ENCODE measurements around the gene PPP2R3A. TPM values are rescaled to one million over a fixed set of nuclear protein-coding genes. Genes with fewer than 3 reads are reported as not detected.

PPP2R3A gene
- total and polyA plus RNA-seq, 9 of the 15 experiments (the other 6 are each of a cell fraction or from before 2014, with no cell fraction given): 0.10 to 0.50 (median 0.24) TPM

GRCh38 chr3:135982922-135983581, 17.5 kb downstream of the PPP2R3A start (continued):
- no peak for TF ChIP-seq CEBPZ (IDR thresholded peaks at IDR 0.05; ENCODE audit: borderline replicate concordance, low read depth, low read length)
- TF ChIP-seq ZNF274 (IDR thresholded peaks at IDR 0.05; ENCODE audit: borderline replicate concordance, low read depth, low read length): no peak
- TF ChIP-seq CREB3L1 (IDR thresholded peaks at IDR 0.05; ENCODE audit: borderline replicate concordance, low read depth): no peak
- TF ChIP-seq CHD2 (IDR thresholded peaks at IDR 0.05; ENCODE audit: low read depth, low read length): no peak
- TF ChIP-seq ZNF444 (CRISPR knock-in tag; IDR thresholded peaks at IDR 0.05): no peak
- no peak for TF ChIP-seq ZFP30 (CRISPR knock-in tag; IDR thresholded peaks at IDR 0.05; ENCODE audit: borderline replicate concordance)
- TF ChIP-seq GABPB2 (CRISPR knock-in tag; conservative IDR thresholded peaks at IDR 0.05): no peak
- TF ChIP-seq ZBTB26 (CRISPR knock-in tag; IDR thresholded peaks at IDR 0.05): no peak
- TF ChIP-seq ELK3 (CRISPR knock-in tag; IDR thresholded peaks at IDR 0.05): no peak
- TF ChIP-seq ZC3H8 (IDR thresholded peaks at IDR 0.05): no peak
- TF ChIP-seq ZBTB1 (CRISPR knock-in tag; IDR thresholded peaks at IDR 0.05; ENCODE audit: borderline replicate concordance, low read depth): no peak

Data from K562 (cell line).